IMR-90 (cell line): ENCODE results near the gene TFAM. TPM values are rescaled to one million over a fixed set of nuclear protein-coding genes. Genes with fewer than 3 reads are reported as not detected.

Experiments used
- ATAC-seq: fragments of 200-7000 bp; cut with Tn5 transposase; 2 replicates; pipeline ENCODE4 v1.9.1; 2020; ENCODE audit warnings: low read depth, mild to moderate bottlenecking, moderate library complexity
- BruUV-seq: library from RNA; stranded (reverse); fragments of 400-500 nt; replicated peaks from 2 replicates; lab custom pipeline; 2021; lab: Mats Ljungman, UMichigan
- CTCF ChIA-PET: fragments of 300-600 bp; formaldehyde crosslinking; extraction: SDS; loops from one replicate; lab custom pipeline; 2021; ENCODE audit warnings: antibody characterized with exemption; lab: Yijun Ruan, JAX
- POLR2A ChIA-PET: fragments of 300-600 bp; sonication (Branson Sonifier 250); formaldehyde crosslinking; loops from one replicate; lab custom pipeline; 2022; ENCODE audit warnings: antibody characterized with exemption; ENCODE audit not compliant: unreplicated experiment; lab: Charles Lee
- DNase-seq: peaks from one replicate; pipeline ENCODE4 v3.0.0; 2013
- H2AFZ ChIP-seq: replicated peaks from 2 replicates; pipeline ENCODE3; 2013; ENCODE audit warnings: low read length, mild to moderate bottlenecking; ENCODE audit not compliant: poor library complexity
- H2AK5ac ChIP-seq: 2 replicates; pipeline ENCODE4 v1.6.1; 2013; ENCODE audit warnings: low read depth, low read length, inconsistent platforms
- H2AK9ac ChIP-seq: replicated peaks from 2 replicates; pipeline ENCODE3; 2013; ENCODE audit warnings: mild to moderate bottlenecking, low read depth, low read length, moderate library complexity; ENCODE audit not compliant: poor library complexity
- H2BK120ac ChIP-seq: 2 replicates; pipeline ENCODE4 v1.6.1; 2013; ENCODE audit warnings: low read depth, low read length, inconsistent platforms
- H2BK15ac ChIP-seq: 3 replicates; pipeline ENCODE4 v1.6.1; 2013; ENCODE audit warnings: low read depth, low read length, inconsistent platforms
- H2BK20ac ChIP-seq: 2 replicates; pipeline ENCODE4 v1.6.1; 2013; ENCODE audit warnings: low read depth, mild to moderate bottlenecking, inconsistent platforms, low read length, moderate library complexity
- H2BK5ac ChIP-seq: 2 replicates; pipeline ENCODE4 v1.6.1; 2013; ENCODE audit warnings: mild to moderate bottlenecking, low read depth, low read length, inconsistent platforms; ENCODE audit not compliant: poor library complexity, severe bottlenecking
- H3K14ac ChIP-seq: replicated peaks from 2 replicates; pipeline ENCODE4 v1.6.1; 2013; ENCODE audit warnings: low read depth, low read length, inconsistent platforms
- H3K18ac ChIP-seq: 2 replicates; pipeline ENCODE4 v1.6.1; 2013; ENCODE audit warnings: low read depth, low read length, control low read depth
- H3K23ac ChIP-seq: 2 replicates; pipeline ENCODE4 v1.6.1; 2013; ENCODE audit warnings: low read depth, low read length, inconsistent platforms
- H3K27ac ChIP-seq: 2 replicates; pipeline ENCODE4 v1.5.1; 2013; ENCODE audit warnings: mild to moderate bottlenecking, control low read depth, low read length; ENCODE audit not compliant: insufficient read depth
- H3K27me3 ChIP-seq: 2 replicates; pipeline ENCODE4 v1.6.1; 2013; ENCODE audit warnings: low read length; ENCODE audit not compliant: control insufficient read depth, insufficient read depth
- H3K36me3 ChIP-seq: 2 replicates; pipeline ENCODE4 v1.6.1; 2013; ENCODE audit warnings: low read length, mixed read lengths; ENCODE audit not compliant: control insufficient read depth, insufficient read depth
- H3K4ac ChIP-seq: 2 replicates; pipeline ENCODE4 v1.6.1; 2013; ENCODE audit warnings: low read depth, low read length, inconsistent platforms
- H3K4me1 ChIP-seq: 2 replicates; pipeline ENCODE4 v1.6.1; 2013; ENCODE audit warnings: low read length, mixed read lengths; ENCODE audit not compliant: control insufficient read depth, insufficient read depth
- H3K4me2 ChIP-seq: 2 replicates; pipeline ENCODE4 v1.6.1; 2013; ENCODE audit warnings: low read depth, mild to moderate bottlenecking, control low read depth, low read length, moderate library complexity
- H3K4me3 ChIP-seq: 2 replicates; pipeline ENCODE4 v1.5.1; 2013; ENCODE audit warnings: low read depth, mild to moderate bottlenecking, control low read depth, low read length, moderate library complexity; ENCODE audit not compliant: insufficient read depth
- H3K56ac ChIP-seq: 2 replicates; pipeline ENCODE4 v1.6.1; 2013; ENCODE audit warnings: low read length, inconsistent platforms; ENCODE audit not compliant: insufficient read depth; ENCODE audit errors: extremely low read depth
- H3K79me1 ChIP-seq, 2 experiments: 2 replicates each; pipeline ENCODE4 v1.6.1; 2013; ENCODE audit warnings: low read length in 2 of 2, inconsistent platforms in 1 of 2, low read depth in 1 of 2
- H3K9ac ChIP-seq: 2 replicates; pipeline ENCODE4 v1.6.1; 2013; ENCODE audit warnings: low read depth, low read length, control low read depth
- H3K9me1 ChIP-seq: 2 replicates; pipeline ENCODE4 v1.6.1; 2013; ENCODE audit warnings: low read length, inconsistent platforms; ENCODE audit not compliant: insufficient read depth
- H3K9me3 ChIP-seq: 2 replicates; pipeline ENCODE4 v1.6.1; 2013; ENCODE audit warnings: low read length; ENCODE audit not compliant: control insufficient read depth, insufficient read depth
- H4K20me1 ChIP-seq: 2 replicates; pipeline ENCODE4 v1.6.1; 2013; ENCODE audit warnings: low read length, inconsistent platforms; ENCODE audit not compliant: insufficient read depth
- H4K5ac ChIP-seq: 2 replicates; pipeline ENCODE4 v1.6.1; 2013; ENCODE audit warnings: mild to moderate bottlenecking, low read depth, low read length, control low read depth
- H4K8ac ChIP-seq, 2 experiments: 2 replicates each; pipeline ENCODE4 v1.6.1; 2013; ENCODE audit warnings: low read depth in 2 of 2, low read length in 2 of 2, control low read depth in 1 of 2, inconsistent platforms in 1 of 2
- H4K91ac ChIP-seq: 2 replicates; pipeline ENCODE4 v1.6.1; 2013; ENCODE audit warnings: low read depth, low read length, inconsistent platforms; ENCODE audit not compliant: insufficient read depth
- CHD1 ChIP-seq: IDR thresholded peaks from 2 replicates; pipeline ENCODE4 v1.6.1; 2012; ENCODE audit warnings: low read depth, low read length, improper control_type of control experiment
- FOS ChIP-seq: fragments of 150-350 bp; IDR thresholded peaks from 2 replicates; pipeline ENCODE4 v1.6.1; 2016; ENCODE audit warnings: low read depth, low read length
- MAFK ChIP-seq: IDR thresholded peaks from 2 replicates; pipeline ENCODE4 v1.6.1; 2012; ENCODE audit warnings: low read depth, low read length, improper control_type of control experiment
- NFE2L2 ChIP-seq: fragments of 150-350 bp; IDR thresholded peaks from 2 replicates; pipeline ENCODE4 v1.6.1; 2016; ENCODE audit warnings: low read depth, mild to moderate bottlenecking, low read length
- POLR2A ChIP-seq: IDR thresholded peaks from 2 replicates; pipeline ENCODE4 v1.6.1; 2012; ENCODE audit warnings: mild to moderate bottlenecking, low read depth, low read length
- RCOR1 ChIP-seq: IDR thresholded peaks from 2 replicates; pipeline ENCODE4 v1.6.1; 2012; ENCODE audit warnings: mild to moderate bottlenecking, low read length, improper control_type of control experiment; ENCODE audit not compliant: insufficient replicate concordance
- RFX5 ChIP-seq: IDR thresholded peaks from 2 replicates; pipeline ENCODE4 v1.8.0; 2012; ENCODE audit warnings: low read depth, mild to moderate bottlenecking, low read length, moderate library complexity
- SMC3 ChIP-seq: fragments of 150-350 bp; IDR thresholded peaks from 2 replicates; pipeline ENCODE4 v1.6.1; 2016; ENCODE audit warnings: low read depth, mild to moderate bottlenecking, antibody characterized with exemption, low read length, moderate library complexity
- WGBS, 2 experiments: methylation state at CpG; one replicate each; pipeline versions ENCODE4 v1.1.5 to v1.1.7; 2013; ENCODE audit warnings: missing lambda C conversion rate in 2 of 2; ENCODE audit not compliant: insufficient read length in 1 of 2; ENCODE audit errors: extremely low coverage in 2 of 2; 5-methylcytosine and 5-hydroxymethylcytosine counted together
- dilution Hi-C: fragments of 300-500 bp; cut with HindIII; formaldehyde crosslinking; loops from one replicate; pipeline ENCODE4 v1.14.3; 2018; ENCODE audit warnings: low sequenced_read_pairs; ENCODE audit not compliant: unreplicated experiment
- in situ Hi-C: fragments of 300-500 bp; cut with MboI; formaldehyde crosslinking; loops from 3 replicates; pipeline ENCODE4 v1.14.3; 2019; ENCODE audit warnings: low sequenced_read_pairs, inconsistent platforms, mixed read lengths
- intact Hi-C: fragments of 100-400 bp; cut with micrococcal nuclease; formaldehyde crosslinking; loops from 2 replicates; pipeline ENCODE4 v1.10.0; 2022
- polyA plus RNA-seq, 3 experiments: library from polyadenylated mRNA; depleted of rRNA; stranded (reverse); fragments of >200 nt; gene quantifications; 2 replicates each; pipeline ENCODE4 v1.2.3, GENCODE V29; 2012; ENCODE audit warnings: low replicate concordance in 1 of 3
- total RNA-seq: library from RNA; depleted of rRNA; stranded (reverse); fragments of >200 nt; gene quantifications from 2 replicates; pipeline ENCODE4 v1.2.3, GENCODE V29; 2012
- TF ChIP-seq, protein P1 (sequence below): fragments of 150-350 bp; IDR thresholded peaks from 2 replicates; pipeline ENCODE4 v1.6.1; 2017; ENCODE audit warnings: mild to moderate bottlenecking, antibody characterized with exemption, low read length, low read depth
- TF ChIP-seq, protein P2 (sequence below): fragments of 150-350 bp; IDR thresholded peaks from 2 replicates; pipeline ENCODE4 v1.6.1; 2016; ENCODE audit warnings: low read depth, mild to moderate bottlenecking, low read length, moderate library complexity, borderline replicate concordance
- TF ChIP-seq, protein P3 (sequence below): conservative IDR thresholded peaks from 2 replicates; pipeline ENCODE4 v1.5.1; 2012; ENCODE audit warnings: mild to moderate bottlenecking, low read depth, low read length, improper control_type of control experiment

TFAM gene
- total and polyA plus RNA-seq, 2 of the 4 experiments (the other 2 are of a cell fraction): 7.6 to 16.7 TPM

DNA sequence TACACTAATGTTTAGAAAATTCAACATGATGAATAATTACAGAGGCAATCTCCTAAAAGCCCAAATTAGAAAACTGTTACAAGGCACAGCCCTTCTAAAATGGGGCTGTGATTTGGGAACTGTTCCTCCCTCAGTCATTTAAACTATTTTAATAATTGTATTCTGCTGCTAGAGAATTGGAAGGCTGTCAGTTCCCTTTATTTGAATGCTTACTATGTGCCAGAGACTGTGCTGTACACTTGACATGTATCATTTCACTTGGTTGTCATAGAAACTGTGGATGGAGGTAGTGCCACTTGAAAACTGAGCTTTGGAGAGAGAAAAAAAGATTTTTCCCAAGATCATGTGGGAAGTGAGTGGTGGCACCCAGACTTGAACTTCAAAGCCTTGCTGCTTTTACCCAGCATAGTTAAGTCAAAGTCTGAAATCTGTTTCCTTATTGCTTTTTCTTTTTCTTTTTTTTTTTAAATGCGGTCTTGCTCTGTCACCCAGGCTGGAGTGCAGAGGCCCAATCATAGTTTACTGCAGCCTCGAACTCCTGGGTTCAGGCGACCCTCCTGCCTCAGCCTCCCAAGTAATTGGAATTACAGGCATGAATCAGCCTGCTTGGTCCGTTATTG lies 26.8 kb upstream of the TFAM start:
- intact Hi-C loops (no loop called here), dilution Hi-C loops (no loop called here), in situ Hi-C loops (no loop called here)
- H3K14ac ChIP-seq: no peak overlapping the region
- no peak overlapping the region for H2AFZ ChIP-seq
- DNase-seq (no peak), ATAC-seq (no peak)
- H4K5ac ChIP-seq: no peak overlapping the region
- H3K9me3 ChIP-seq: no peaks in the 10 kb centered on the region
- no peak overlapping the region for H3K27ac ChIP-seq
- no peak overlapping the region for H3K18ac ChIP-seq
- H3K9me1 ChIP-seq: no peaks in the 10 kb centered on the region
- no peak overlapping the region for H2BK20ac ChIP-seq
- WGBS, 2 experiments: 71% methylated on average over 1 of the region's 4 CpGs; no CpG with 5 or more reads in 1 of the 2 experiments
- POLR2A ChIA-PET: no interaction called here
- H3K56ac ChIP-seq: no peak overlapping the region
- no peak overlapping the region for H2AK9ac ChIP-seq
- TF ChIP-seq RFX5: no peak
- TF ChIP-seq CHD1: no peak
- no peak for TF ChIP-seq POLR2A
- TF ChIP-seq, protein P1, sequence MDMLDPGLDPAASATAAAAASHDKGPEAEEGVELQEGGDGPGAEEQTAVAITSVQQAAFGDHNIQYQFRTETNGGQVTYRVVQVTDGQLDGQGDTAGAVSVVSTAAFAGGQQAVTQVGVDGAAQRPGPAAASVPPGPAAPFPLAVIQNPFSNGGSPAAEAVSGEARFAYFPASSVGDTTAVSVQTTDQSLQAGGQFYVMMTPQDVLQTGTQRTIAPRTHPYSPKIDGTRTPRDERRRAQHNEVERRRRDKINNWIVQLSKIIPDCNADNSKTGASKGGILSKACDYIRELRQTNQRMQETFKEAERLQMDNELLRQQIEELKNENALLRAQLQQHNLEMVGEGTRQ: no peak
- TF ChIP-seq RCOR1: no peak
- TF ChIP-seq, protein P2, sequence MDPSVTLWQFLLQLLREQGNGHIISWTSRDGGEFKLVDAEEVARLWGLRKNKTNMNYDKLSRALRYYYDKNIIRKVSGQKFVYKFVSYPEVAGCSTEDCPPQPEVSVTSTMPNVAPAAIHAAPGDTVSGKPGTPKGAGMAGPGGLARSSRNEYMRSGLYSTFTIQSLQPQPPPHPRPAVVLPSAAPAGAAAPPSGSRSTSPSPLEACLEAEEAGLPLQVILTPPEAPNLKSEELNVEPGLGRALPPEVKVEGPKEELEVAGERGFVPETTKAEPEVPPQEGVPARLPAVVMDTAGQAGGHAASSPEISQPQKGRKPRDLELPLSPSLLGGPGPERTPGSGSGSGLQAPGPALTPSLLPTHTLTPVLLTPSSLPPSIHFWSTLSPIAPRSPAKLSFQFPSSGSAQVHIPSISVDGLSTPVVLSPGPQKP: no peak
- no peak for TF ChIP-seq FOS
- TF ChIP-seq MAFK: no peak
- TF ChIP-seq, protein P3, sequence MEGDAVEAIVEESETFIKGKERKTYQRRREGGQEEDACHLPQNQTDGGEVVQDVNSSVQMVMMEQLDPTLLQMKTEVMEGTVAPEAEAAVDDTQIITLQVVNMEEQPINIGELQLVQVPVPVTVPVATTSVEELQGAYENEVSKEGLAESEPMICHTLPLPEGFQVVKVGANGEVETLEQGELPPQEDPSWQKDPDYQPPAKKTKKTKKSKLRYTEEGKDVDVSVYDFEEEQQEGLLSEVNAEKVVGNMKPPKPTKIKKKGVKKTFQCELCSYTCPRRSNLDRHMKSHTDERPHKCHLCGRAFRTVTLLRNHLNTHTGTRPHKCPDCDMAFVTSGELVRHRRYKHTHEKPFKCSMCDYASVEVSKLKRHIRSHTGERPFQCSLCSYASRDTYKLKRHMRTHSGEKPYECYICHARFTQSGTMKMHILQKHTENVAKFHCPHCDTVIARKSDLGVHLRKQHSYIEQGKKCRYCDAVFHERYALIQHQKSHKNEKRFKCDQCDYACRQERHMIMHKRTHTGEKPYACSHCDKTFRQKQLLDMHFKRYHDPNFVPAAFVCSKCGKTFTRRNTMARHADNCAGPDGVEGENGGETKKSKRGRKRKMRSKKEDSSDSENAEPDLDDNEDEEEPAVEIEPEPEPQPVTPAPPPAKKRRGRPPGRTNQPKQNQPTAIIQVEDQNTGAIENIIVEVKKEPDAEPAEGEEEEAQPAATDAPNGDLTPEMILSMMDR: no peak
- no peak for TF ChIP-seq SMC3
- TF ChIP-seq NFE2L2: no peak
- no peak overlapping the region for H3K4me2 ChIP-seq
- H3K27me3 ChIP-seq: no peaks in the 10 kb centered on the region
- H3K23ac ChIP-seq: no peak overlapping the region
- H3K4me3 ChIP-seq: no peak overlapping the region
- H2AK5ac ChIP-seq: no peak overlapping the region
- 0 out of 2 replicates have a peak, but pooled peaks cover 1% of the 10 kb centered on the region for H3K4me1 ChIP-seq
- H2BK15ac ChIP-seq: no peak overlapping the region
- peaks cover 4 to 17% of the 10 kb centered on the region in 2 experiments; a peak in 3 of 4 replicates for H3K79me1 ChIP-seq
- BruUV-seq: no TSS peak
- CTCF ChIA-PET: no interaction called here
- no peak overlapping the region for H2BK120ac ChIP-seq
- H4K91ac ChIP-seq: no peak overlapping the region
- H3K4ac ChIP-seq: no peak overlapping the region
- H3K36me3 ChIP-seq: no peaks in the 10 kb centered on the region
- no peak overlapping the region for H3K9ac ChIP-seq
- H4K20me1 ChIP-seq: peaks cover 4% of the 10 kb centered on the region; the same call in 1 of the 2 replicates
- no peak overlapping the region for H2BK5ac ChIP-seq
- H4K8ac ChIP-seq: no peak overlapping the region
